ENCODE data around the gene UROC1.

The UROC1 gene

GRCh38 chr3:126436826-126437717 lies 80.5 kb downstream of the UROC1 start:
- H3K27ac ChIP-seq (ENCODE audit: low read depth, low read length): no peak overlapping the region
- peaks cover 5 to 48% of the 10 kb centered on the region in 2 donors for H3K36me3 ChIP-seq (ENCODE audit: control insufficient read depth in 1 of 2, insufficient read depth in 2 of 2, low read length in 2 of 2)

GRCh38 chr3:126435456-126436315 lies 81.9 kb downstream of the UROC1 start:
- H3K9ac ChIP-seq (ENCODE audit: low read depth in 1 of 2, low read length in 2 of 2): no peak overlapping the region
- no peaks in the 10 kb centered on the region for H3K9me3 ChIP-seq (ENCODE audit: control insufficient read depth in 1 of 2, low read length in 2 of 2)
- H3K36me3 ChIP-seq (ENCODE audit: control insufficient read depth in 1 of 2, insufficient read depth in 2 of 2, low read length in 2 of 2): peaks cover 7 to 39% of the 10 kb centered on the region in 2 donors
- H3K4me3 ChIP-seq (ENCODE audit: low read depth in 1 of 2, low read length in 2 of 2): no peak overlapping the region
- H3K4me1 ChIP-seq (ENCODE audit: control insufficient read depth in 1 of 2, insufficient read depth in 2 of 2, low read length in 2 of 2): no peaks in the 10 kb centered on the region
- no peak overlapping the region for H3K27ac ChIP-seq (ENCODE audit: low read depth, low read length)
- no peaks in the 10 kb centered on the region for H3K27me3 ChIP-seq (ENCODE audit: control insufficient read depth in 1 of 2, insufficient read depth in 2 of 2, low read length in 2 of 2)

More at GRCh38 chr3:126436826-126437717, 80.5 kb downstream of the UROC1 start:
- Histone ChIP-seq H3K4me1 (ENCODE audit: control insufficient read depth in 1 of 2, insufficient read depth in 2 of 2, low read length in 2 of 2) (no peaks in the 10 kb centered on the region), H3K27me3 (ENCODE audit: control insufficient read depth in 1 of 2, insufficient read depth in 2 of 2, low read length in 2 of 2) (no peaks in the 10 kb centered on the region), H3K4me3 (ENCODE audit: low read depth in 1 of 2, low read length in 2 of 2) (no peak overlapping the region), H3K9ac (ENCODE audit: low read depth in 1 of 2, low read length in 2 of 2) (no peak overlapping the region), H3K9me3 (ENCODE audit: control insufficient read depth in 1 of 2, low read length in 2 of 2) (no peaks in the 10 kb centered on the region)

GRCh38 chr3:126434931-126435411 lies 82.6 kb downstream of the UROC1 start:
- no peak overlapping the region for H3K9ac ChIP-seq (ENCODE audit: low read depth in 1 of 2, low read length in 2 of 2)
- H3K4me3 ChIP-seq (ENCODE audit: low read depth in 1 of 2, low read length in 2 of 2): no peak overlapping the region
- peaks cover 7 to 36% of the 10 kb centered on the region in 2 donors for H3K36me3 ChIP-seq (ENCODE audit: control insufficient read depth in 1 of 2, insufficient read depth in 2 of 2, low read length in 2 of 2)
- no peaks in the 10 kb centered on the region for H3K9me3 ChIP-seq (ENCODE audit: control insufficient read depth in 1 of 2, low read length in 2 of 2)
- no peaks in the 10 kb centered on the region for H3K27me3 ChIP-seq (ENCODE audit: control insufficient read depth in 1 of 2, insufficient read depth in 2 of 2, low read length in 2 of 2)
- H3K4me1 ChIP-seq (ENCODE audit: control insufficient read depth in 1 of 2, insufficient read depth in 2 of 2, low read length in 2 of 2): no peaks in the 10 kb centered on the region
- H3K27ac ChIP-seq (ENCODE audit: low read depth, low read length): no peak overlapping the region

DNA sequence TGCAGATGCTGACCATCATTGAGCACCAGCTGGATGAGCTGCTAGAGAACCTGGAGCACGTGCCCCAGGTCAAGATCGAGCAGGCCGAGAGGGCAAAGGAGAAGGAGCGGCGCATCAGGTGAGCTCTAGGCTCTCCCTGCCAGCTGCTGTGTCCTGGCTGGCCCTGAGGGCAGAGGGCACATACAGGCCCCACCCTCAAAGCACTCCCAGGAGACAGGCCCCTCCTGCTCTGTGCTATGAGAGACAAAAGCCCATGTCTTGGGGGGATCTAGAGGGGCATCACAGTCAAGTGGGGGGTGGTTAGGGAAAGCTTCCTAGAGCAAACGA lies 83.3 kb downstream of the UROC1 start:
- Histone ChIP-seq H3K4me3 (ENCODE audit: low read depth in 1 of 2, low read length in 2 of 2) (no peak overlapping the region), H3K4me1 (ENCODE audit: control insufficient read depth in 1 of 2, insufficient read depth in 2 of 2, low read length in 2 of 2) (no peaks in the 10 kb centered on the region), H3K27ac (ENCODE audit: low read depth, low read length) (no peak overlapping the region), H3K9ac (ENCODE audit: low read depth in 1 of 2, low read length in 2 of 2) (no peak overlapping the region), H3K36me3 (ENCODE audit: control insufficient read depth in 1 of 2, insufficient read depth in 2 of 2, low read length in 2 of 2) (peaks cover 7 to 29% of the 10 kb centered on the region in 2 donors), H3K27me3 (ENCODE audit: control insufficient read depth in 1 of 2, insufficient read depth in 2 of 2, low read length in 2 of 2) (no peaks in the 10 kb centered on the region), H3K9me3 (ENCODE audit: control insufficient read depth in 1 of 2, low read length in 2 of 2) (no peaks in the 10 kb centered on the region)

GRCh38 chr3:126433496-126434263 lies 83.9 kb downstream of the UROC1 start:
- Histone ChIP-seq H3K9ac (ENCODE audit: low read depth in 1 of 2, low read length in 2 of 2) (no peak overlapping the region), H3K9me3 (ENCODE audit: control insufficient read depth in 1 of 2, low read length in 2 of 2) (no peaks in the 10 kb centered on the region), H3K4me1 (ENCODE audit: control insufficient read depth in 1 of 2, insufficient read depth in 2 of 2, low read length in 2 of 2) (no peaks in the 10 kb centered on the region), H3K27me3 (ENCODE audit: control insufficient read depth in 1 of 2, insufficient read depth in 2 of 2, low read length in 2 of 2) (no peaks in the 10 kb centered on the region), H3K36me3 (ENCODE audit: control insufficient read depth in 1 of 2, insufficient read depth in 2 of 2, low read length in 2 of 2) (peaks cover 2 to 23% of the 10 kb centered on the region in 2 donors), H3K27ac (ENCODE audit: low read depth, low read length) (no peak overlapping the region), H3K4me3 (ENCODE audit: low read depth in 1 of 2, low read length in 2 of 2) (no peak overlapping the region)

GRCh38 chr3:126433105-126433430 lies 84.5 kb downstream of the UROC1 start:
- no peaks in the 10 kb centered on the region for H3K9me3 ChIP-seq (ENCODE audit: control insufficient read depth in 1 of 2, low read length in 2 of 2)
- no peak overlapping the region for H3K9ac ChIP-seq (ENCODE audit: low read depth in 1 of 2, low read length in 2 of 2)
- H3K27ac ChIP-seq (ENCODE audit: low read depth, low read length): no peak overlapping the region
- no peaks in the 10 kb centered on the region for H3K27me3 ChIP-seq (ENCODE audit: control insufficient read depth in 1 of 2, insufficient read depth in 2 of 2, low read length in 2 of 2)
- peaks cover 2 to 17% of the 10 kb centered on the region in 2 donors for H3K36me3 ChIP-seq (ENCODE audit: control insufficient read depth in 1 of 2, insufficient read depth in 2 of 2, low read length in 2 of 2)
- no peaks in the 10 kb centered on the region for H3K4me1 ChIP-seq (ENCODE audit: control insufficient read depth in 1 of 2, insufficient read depth in 2 of 2, low read length in 2 of 2)
- no peak overlapping the region for H3K4me3 ChIP-seq (ENCODE audit: low read depth in 1 of 2, low read length in 2 of 2)

- Histone ChIP-seq H3K4me1 (ENCODE audit: control insufficient read depth in 1 of 2, insufficient read depth in 2 of 2, low read length in 2 of 2) (no peaks in the 10 kb centered on the region), H3K27ac (ENCODE audit: low read depth, low read length) (no peak overlapping the region), H3K4me3 (ENCODE audit: low read depth in 1 of 2, low read length in 2 of 2) (no peak overlapping the region), H3K36me3 (ENCODE audit: control insufficient read depth in 1 of 2, insufficient read depth in 2 of 2, low read length in 2 of 2) (peaks cover 2 to 12% of the 10 kb centered on the region in 2 donors), H3K27me3 (ENCODE audit: control insufficient read depth in 1 of 2, insufficient read depth in 2 of 2, low read length in 2 of 2) (no peaks in the 10 kb centered on the region), H3K9ac (ENCODE audit: low read depth in 1 of 2, low read length in 2 of 2) (no peak overlapping the region), H3K9me3 (ENCODE audit: control insufficient read depth in 1 of 2, low read length in 2 of 2) (no peaks in the 10 kb centered on the region)
Measured at GRCh38 chr3:126432361-126433104, 85.0 kb downstream of the UROC1 start.

All from duodenal mucosa (tissue), 2 donors.